HG02938 (cell line): Measurements from ENCODE around the gene ABCG4.
"Not testable (repeated sequence)": the region's sequence is repeated elsewhere in the genome, so short reads cannot be mapped to it uniquely, and the experiment has no call there.

ENCODE experiments used
- ATAC-seq: cut with Tn5 transposase; IDR thresholded peaks from one replicate; pipeline ENCODE4 v1.9.1; 2021; ENCODE audit warnings: mild to moderate bottlenecking, moderate library complexity; ENCODE audit not compliant: unreplicated experiment

ABCG4 gene

DNA sequence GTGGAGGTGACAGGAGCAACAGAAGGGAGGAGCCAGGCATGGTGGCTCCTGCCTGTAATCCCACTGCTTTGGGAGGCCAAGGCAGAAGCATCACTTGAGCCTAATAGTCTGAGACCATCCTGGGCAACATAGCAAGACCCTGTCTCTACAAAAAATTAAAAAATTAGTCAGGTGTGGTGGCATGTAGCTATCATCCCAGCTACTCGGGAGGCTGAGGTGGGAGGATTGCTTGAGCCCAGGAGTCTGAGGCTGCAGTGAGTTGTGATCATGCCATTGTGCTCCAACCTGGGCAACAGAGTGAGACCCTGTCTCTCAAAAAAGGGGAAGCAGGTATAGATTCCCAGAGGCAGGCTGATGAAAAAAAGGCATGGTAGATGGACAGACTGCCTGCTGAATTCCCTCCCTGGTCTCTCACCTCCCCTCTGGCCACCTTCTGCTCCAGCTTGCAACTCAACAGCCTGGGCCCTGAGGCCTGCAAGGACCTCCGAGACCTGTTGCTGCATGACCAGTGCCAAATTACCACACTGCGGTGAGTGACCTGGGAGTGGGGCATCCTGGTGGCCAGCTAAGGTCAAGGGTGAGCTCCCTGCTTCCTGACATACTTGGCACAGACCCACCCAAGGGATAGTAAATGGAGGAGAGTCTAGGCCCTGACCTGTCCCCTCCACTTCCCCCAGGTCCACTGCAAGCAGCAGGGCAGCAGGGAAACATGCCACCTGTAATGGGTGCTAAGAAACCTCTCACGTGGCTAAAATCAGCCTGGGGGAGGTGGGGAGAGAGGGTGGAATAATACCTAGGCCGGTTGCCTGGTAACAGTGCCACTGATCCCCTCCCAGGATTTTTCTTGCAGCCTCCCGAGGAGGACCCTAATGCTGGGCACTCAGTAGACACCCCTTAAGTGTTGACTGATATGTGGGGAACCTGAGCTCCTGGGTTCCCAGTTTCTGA lies 32.2 kb downstream of the ABCG4 start:
- no peak for ATAC-seq

DNA sequence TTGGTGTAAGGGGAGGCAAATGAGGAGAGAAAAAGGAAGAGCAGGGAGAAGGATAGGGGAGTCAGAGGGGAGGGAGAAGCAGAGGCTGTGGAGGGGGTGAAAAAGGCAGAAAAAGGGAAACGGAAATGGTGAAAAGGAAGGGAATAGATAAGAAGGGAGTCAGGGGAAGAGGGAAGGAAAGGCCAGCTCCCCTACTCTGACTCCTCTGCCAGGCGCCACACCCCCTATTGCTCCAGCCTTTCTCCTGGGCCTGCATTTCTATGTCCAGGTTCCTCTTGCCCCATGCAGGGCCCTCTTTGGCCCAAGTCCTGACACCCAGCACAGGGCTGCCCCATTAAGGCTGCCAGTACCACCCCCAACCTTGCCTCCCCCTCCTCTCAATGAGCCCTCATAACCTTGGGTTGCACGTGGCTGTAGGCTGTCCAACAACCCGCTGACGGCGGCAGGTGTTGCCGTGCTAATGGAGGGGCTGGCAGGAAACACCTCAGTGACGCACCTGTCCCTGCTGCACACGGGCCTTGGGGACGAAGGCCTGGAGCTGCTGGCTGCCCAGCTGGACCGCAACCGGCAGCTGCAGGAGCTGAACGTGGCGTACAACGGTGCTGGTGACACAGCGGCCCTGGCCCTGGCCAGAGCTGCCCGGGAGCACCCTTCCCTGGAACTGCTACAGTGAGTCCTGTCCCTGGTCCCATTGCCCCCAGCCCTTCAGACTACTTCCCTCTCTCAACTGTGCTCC lies 33.0 kb downstream of the ABCG4 start:
- no peak for ATAC-seq

DNA sequence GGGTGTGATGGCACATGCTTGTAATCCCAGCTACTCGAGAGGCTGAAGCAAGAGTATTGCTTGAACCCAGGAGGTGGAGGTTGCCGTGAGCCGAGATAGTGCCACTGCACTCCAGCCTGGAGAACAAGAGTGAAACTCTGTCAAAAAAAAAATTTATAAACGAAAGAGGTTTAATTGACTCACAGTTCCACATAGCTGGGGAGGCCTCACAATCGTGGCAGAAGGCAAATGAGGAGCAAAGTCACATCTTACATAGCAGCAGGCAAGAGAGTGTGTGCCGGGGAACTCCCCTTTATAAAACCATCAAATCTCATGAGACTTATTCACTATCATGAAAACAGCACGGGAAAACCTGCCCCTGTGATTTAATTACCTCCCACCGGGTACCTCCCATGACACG lies 35.5 kb downstream of the ABCG4 start:
- ATAC-seq: not testable (repeated sequence)

- ATAC-seq: no peak
Observed at GRCh38 chr11:119185981-119186634, 37.3 kb downstream of the ABCG4 start.

- no peak for ATAC-seq
Observed at GRCh38 chr11:119187123-119187892, 38.5 kb downstream of the ABCG4 start.

DNA sequence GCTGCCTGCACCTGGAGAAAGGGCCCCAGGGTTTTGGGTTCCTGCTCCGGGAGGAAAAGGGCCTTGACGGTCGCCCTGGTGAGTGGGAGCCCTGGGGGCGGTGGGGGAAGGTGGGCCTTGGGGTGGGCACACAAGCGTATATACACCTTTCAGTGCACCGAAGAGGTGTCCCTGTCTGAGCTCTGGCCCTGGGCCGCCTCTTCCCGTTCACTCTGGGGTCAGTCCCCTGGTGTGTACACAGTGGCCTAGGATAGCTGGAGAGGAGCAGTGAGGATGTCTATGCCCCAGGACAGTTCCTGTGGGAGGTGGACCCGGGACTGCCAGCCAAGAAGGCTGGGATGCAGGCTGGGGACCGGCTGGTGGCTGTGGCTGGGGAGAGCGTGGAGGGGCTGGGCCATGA lies 39.2 kb downstream of the ABCG4 start:
- no peak for ATAC-seq

DNA sequence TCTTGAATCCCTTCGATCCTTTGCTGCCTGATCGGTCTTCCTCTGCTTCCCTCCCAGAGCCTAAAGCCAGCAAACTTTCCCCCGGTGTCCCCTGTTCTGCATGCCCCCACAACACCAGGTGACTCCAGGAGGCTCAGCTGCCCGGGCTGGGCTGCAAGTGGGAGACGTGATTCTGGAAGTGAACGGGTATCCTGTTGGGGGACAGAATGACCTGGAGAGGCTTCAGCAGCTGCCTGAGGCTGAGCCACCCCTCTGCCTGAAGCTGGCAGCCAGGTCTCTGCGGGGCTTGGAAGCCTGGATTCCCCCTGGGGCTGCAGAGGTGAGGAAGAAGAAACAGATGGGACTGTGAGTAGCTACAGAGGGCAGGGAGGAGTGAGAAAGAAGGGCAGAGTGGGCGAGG lies 40.0 kb downstream of the ABCG4 start:
- no peak for ATAC-seq

DNA sequence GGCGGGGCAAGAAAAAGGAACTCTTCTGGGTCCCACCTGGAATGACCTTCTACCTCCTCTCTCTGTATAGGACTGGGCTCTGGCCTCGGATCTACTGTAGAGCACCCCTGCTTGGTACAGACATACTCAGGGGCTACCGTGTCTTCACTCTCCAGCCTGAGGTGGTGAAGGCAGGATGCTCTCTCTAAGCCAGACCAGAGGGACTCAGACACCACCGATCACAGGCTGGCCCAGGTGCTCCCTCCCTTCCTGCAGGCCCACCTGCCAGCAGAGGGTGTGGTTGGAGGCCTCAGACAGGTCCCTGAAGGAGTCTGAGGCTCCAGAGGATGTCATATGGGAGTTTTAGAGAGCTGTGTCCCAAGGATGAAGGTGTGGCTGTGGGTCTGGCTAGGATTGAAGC lies 40.5 kb downstream of the ABCG4 start:
- ATAC-seq: no peak

- no peak for ATAC-seq
Observed at GRCh38 chr11:119190531-119190930, 41.7 kb downstream of the ABCG4 start.

GRCh38 chr11:119191265-119191664 lies 42.4 kb downstream of the ABCG4 start:
- not testable (repeated sequence) for ATAC-seq

GRCh38 chr11:119192111-119192510 lies 43.3 kb downstream of the ABCG4 start:
- ATAC-seq: no peak

DNA sequence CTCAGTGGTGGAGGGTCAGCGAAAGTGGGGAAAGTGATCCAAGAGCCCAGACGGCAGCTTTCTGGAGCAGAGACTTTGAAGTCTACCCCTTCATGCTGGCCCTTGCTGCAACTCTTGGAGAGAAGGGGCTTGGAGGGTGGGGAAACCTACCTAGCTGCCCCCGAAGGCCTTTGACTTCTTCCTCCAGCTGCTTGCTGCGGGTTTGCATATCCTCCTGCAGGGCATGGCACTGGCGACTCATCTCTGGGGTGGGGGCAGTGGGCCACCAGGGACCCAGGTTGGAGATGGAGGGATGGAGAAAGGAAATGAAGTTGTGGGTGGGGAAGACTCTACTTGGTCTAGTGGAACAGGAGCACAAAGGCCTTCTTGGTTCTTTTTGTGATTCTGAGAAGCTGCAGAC lies 44.1 kb downstream of the ABCG4 start:
- ATAC-seq: no peak

DNA sequence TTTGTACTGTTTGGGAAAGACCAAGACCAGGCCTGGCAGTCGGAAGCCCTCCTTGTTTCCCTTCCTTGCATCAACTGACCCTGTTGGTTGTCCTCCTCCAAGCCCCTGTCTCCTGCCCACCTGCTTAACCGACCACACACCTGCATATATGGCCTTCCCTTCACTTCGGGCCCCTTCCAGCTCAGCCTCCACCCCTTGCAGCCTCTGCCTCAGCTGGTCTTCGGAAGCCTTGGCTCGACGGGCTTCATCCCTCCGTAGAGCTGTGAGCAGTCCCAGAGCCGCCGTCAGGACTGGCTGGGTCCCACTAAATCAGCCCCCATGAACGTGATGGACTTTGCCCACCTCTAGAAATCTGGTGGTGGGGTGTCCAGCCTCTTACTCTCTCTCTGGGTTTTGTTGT lies 44.8 kb downstream of the ABCG4 start:
- no peak for ATAC-seq

DNA sequence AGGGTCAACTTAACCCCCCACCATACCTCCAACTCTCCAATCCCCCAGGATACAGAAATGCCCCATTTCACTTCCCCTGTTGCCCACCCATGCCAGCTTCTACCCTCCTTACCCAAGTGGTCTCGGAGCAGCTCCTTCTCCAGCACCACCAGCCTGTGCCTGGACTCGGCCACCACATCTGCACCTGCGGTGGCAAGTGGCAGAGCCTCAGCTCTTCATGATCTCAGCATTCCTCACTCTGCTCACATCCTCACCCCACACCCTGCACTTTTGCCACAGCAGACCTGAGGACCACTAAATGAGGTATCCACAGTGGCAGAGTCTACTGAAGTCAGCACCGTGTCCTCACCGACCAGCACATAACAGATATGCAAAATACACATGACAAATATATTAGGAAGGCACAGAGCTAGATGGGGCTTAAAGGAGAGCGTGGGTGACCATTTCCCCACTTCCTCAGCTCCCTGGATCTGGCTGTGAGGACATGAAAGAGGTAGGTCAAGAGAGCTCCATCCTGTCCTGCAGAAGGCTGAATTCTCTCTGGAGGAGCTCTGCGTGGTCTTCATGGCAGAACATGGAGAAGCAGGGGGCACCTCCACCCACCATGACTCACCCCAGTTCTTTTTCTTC lies 46.1 kb downstream of the ABCG4 start:
- no peak for ATAC-seq

GRCh38 chr11:119195680-119196079 lies 46.8 kb downstream of the ABCG4 start:
- ATAC-seq: no peak

DNA sequence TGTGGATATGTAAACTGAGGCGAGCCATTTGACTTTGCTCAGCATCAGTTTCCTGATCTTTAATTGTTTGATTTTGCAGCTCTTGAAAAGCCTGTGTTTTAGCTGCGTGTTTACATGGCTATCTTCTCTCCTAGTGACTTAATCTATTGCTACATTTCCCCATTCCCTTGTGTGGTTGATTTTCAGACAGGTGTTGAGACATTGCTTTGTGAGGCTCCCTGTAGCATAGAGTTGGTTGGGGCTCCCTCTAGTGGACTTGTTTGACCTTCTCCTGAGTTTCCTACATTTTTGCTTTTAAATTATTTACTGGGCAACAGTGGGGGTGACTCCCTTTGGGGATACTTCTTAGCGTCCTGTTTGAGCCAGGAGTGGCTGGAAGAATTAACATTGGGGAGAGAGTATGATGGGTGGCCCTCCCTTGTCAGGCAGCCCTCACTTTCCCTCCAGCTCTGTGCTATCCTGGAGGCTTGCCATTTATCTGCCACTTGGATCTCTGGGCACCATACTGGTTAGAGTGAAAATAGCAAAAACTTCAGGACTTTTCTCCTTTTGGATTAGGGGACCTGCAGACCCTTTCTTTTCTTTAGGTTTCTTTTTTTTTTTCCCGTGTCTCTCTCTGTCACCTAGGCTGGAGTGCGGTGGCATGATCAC lies 48.1 kb downstream of the ABCG4 start:
- peak; percentile 52 for ATAC-seq

DNA sequence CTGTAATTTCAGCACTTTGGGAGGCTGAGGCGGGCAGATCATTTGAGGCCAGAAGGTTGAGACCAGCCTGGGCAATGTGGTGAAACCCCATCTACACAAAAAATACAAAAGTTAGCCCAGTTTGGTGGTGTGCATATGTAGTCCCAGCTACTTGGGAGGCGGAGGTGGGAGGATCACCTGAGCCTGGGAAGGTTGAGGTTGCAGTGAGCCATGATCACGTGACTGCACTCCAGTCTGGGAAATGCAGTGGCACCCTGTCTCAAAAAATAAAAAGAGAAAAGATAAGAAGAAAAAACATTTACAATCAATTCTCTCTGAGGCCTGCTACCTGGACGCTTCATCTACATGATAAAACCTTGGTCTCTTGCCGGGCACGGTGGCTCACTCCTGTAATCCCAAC lies 50.1 kb downstream of the ABCG4 start:
- ATAC-seq: no peak

- ATAC-seq: not testable (repeated sequence)
Observed at GRCh38 chr11:119201236-119201635, 52.4 kb downstream of the ABCG4 start.

DNA sequence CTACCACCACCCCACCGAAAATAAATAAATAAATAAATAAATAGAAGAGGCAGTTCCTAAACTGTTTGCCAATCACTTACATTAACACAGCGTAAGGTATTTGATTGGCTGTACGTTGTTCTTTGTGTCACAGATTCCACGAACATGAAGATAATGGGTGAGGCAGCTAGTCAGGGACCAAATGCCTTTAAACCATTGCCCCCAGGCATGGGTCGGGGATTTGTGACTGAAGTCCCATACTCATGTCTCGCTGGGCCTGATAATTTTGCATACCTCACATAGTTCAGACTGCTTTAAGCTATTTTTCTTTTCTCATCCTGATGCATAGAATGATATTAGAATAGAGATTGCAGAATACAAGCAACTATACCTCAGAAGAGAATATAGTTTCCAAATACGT lies 53.7 kb downstream of the ABCG4 start:
- no peak for ATAC-seq

DNA sequence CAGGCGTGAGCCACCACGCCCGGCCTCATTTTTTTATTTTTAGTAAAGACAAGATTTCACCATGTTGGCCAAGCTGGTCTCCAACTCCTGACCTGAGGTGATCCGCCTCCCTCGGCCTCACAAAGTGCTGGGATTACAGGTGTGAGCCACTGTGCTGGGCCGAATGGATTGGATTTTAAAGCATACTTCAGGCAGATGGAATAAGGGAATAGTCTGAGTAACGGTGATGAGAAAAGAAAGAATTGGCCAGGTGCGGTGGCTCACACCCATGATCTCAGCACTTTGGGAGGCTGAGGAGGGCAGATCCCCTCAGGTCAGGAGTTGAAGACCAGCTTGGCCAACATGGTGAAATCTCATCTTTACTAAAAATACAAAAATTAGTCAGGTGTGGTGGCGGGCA lies 55.2 kb downstream of the ABCG4 start:
- ATAC-seq: no peak
